Measurements from ENCODE around the gene XRCC6.

- TF ChIP-seq POLR2A (IDR thresholded peaks at IDR 0.05; ENCODE audit: low read depth, low read length) (no peak), CTCF (conservative IDR thresholded peaks at IDR 0.05; ENCODE audit: low read depth, low read length) (no peak)
These were observed 27.3 kb downstream of the XRCC6 start for GRCh38 chr22:41648432-41648831.
